ENCODE data around the gene CORO6. TPM values are rescaled to one million over a fixed set of nuclear protein-coding genes. Genes with fewer than 3 reads are reported as not detected.
A peak's percentile ranks its signal among the peaks of the same experiment; 100 is the strongest.

CORO6 gene
- total RNA-seq, 1 experiment from 2014 or later: 2.3 TPM

DNA sequence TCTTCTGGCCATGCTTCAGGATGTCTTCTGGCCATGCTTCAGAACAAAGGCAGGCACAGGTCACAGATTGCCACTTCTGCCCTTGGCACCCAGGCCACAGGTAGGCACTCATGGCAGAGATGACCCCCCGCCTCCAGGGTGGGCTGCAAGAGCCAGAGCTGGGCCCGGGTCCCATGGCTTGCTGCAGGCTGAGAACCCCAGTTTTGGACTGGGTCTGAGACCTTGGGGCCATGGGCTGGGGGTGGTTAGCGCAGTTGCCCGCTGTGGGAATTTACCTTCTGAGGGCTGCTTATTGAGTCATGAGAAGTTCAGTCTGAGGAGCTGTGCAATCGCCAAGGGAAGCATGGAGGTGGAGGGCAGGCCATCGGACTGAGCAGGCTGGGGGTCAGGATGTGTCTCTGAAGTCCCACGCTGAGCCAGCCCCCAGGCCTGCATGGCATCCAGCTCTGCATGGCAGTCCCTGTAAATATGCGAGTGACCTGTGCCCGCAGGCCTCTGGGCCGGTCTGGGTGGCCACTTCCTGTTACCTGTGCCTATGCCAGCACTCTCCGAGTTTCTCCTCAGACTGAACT, 28.1 kb downstream of the CORO6 start:
- peaks cover 0 to 3% of the 10 kb centered on the region in 2 experiments; a peak in 1 of 5 replicates for H3K9me3 Mint-ChIP-seq
- no peak overlapping the region for H3K18ac ChIP-seq (ENCODE audit: insufficient read length, low read depth, low read length)
- peaks cover 48 to 74% of the 10 kb centered on the region in 2 experiments for H3K4me1 Mint-ChIP-seq
- no peak overlapping the region for H2BK5ac ChIP-seq (ENCODE audit: insufficient read length, low read length)
- H3K9me3 ChIP-seq (ENCODE audit: control insufficient read depth, low read depth, low read length): no peaks in the 10 kb centered on the region
- H4K91ac ChIP-seq (ENCODE audit: insufficient read length, low read depth, low read length): no peak overlapping the region
- no peak overlapping the region for H4K5ac ChIP-seq (ENCODE audit: insufficient read length, low read depth, low read length)
- H2AFZ ChIP-seq (ENCODE audit: low read length): no peak overlapping the region
- no peak overlapping the region for H2BK120ac ChIP-seq (ENCODE audit: low read depth, low read length, poor library complexity, severe bottlenecking)
- no peak overlapping the region for H2BK15ac ChIP-seq (ENCODE audit: low read depth, low read length)
- peak overlapping the region; percentile 63 for H3K4me2 ChIP-seq (ENCODE audit: insufficient read depth, insufficient read length, low read length)
- no CpG with 5 or more reads among the region's 11 CpGs for WGBS (ENCODE audit: extremely low coverage, insufficient read length, low lambda C conversion rate)
- H3K56ac ChIP-seq (ENCODE audit: insufficient read length, low read depth, low read length): no peak overlapping the region
- peaks cover 0 to 4% (median 0%) of the 10 kb centered on the region in 3 experiments; a peak in 1 of 7 replicates for H3K36me3 Mint-ChIP-seq (ENCODE audit: insufficient read depth in 1 of 3, low read depth in 3 of 3)
- DNase-seq: no peak
- no peak overlapping the region for H3K4ac ChIP-seq (ENCODE audit: low read depth, low read length)
- no peak overlapping the region for H4K8ac ChIP-seq (replicated peaks; ENCODE audit: insufficient read length, low read depth, low read length)
- no peak overlapping the region for H2AK5ac ChIP-seq (ENCODE audit: insufficient read length, low read length)
- H3K9ac ChIP-seq (ENCODE audit: extremely low read depth, insufficient read length, low read length): no peak overlapping the region
- peak overlapping the region; percentile 78 to 88 for H3K4me3 Mint-ChIP-seq
- no peak overlapping the region for H3K27ac ChIP-seq (ENCODE audit: insufficient read length, low read depth, low read length)
- TF ChIP-seq, protein P1, sequence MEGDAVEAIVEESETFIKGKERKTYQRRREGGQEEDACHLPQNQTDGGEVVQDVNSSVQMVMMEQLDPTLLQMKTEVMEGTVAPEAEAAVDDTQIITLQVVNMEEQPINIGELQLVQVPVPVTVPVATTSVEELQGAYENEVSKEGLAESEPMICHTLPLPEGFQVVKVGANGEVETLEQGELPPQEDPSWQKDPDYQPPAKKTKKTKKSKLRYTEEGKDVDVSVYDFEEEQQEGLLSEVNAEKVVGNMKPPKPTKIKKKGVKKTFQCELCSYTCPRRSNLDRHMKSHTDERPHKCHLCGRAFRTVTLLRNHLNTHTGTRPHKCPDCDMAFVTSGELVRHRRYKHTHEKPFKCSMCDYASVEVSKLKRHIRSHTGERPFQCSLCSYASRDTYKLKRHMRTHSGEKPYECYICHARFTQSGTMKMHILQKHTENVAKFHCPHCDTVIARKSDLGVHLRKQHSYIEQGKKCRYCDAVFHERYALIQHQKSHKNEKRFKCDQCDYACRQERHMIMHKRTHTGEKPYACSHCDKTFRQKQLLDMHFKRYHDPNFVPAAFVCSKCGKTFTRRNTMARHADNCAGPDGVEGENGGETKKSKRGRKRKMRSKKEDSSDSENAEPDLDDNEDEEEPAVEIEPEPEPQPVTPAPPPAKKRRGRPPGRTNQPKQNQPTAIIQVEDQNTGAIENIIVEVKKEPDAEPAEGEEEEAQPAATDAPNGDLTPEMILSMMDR (conservative IDR thresholded peaks at IDR 0.05): no peak
- H3K27me3 Mint-ChIP-seq (ENCODE audit: low read depth): peaks cover 5% of the 10 kb centered on the region
- H3K23ac ChIP-seq (ENCODE audit: insufficient read length, low read depth, low read length): no peak overlapping the region
- no peaks in the 10 kb centered on the region for H3K27me3 ChIP-seq (ENCODE audit: insufficient read depth, low read length)
- no peak overlapping the region for H3T11ph ChIP-seq (ENCODE audit: low read length)
- no peak overlapping the region for H2BK20ac ChIP-seq (ENCODE audit: low read depth, low read length, poor library complexity, severe bottlenecking)
- no peaks in the 10 kb centered on the region for H4K20me1 ChIP-seq (ENCODE audit: control insufficient read depth, insufficient read depth, insufficient read length)
- no peaks in the 10 kb centered on the region; the same call in 1 of the 2 replicates for H3K79me2 ChIP-seq (ENCODE audit: insufficient read depth, low read length)
- H3K79me1 ChIP-seq (ENCODE audit: insufficient read depth, low read depth, low read length, poor library complexity, severe bottlenecking): no peaks in the 10 kb centered on the region
- H3K4me1 ChIP-seq (ENCODE audit: insufficient read depth, low read length): peaks cover 4% of the 10 kb centered on the region; the same call in 1 of the 2 replicates
- no peak overlapping the region for H2BK12ac ChIP-seq (ENCODE audit: insufficient read length, low read depth, low read length)
- no peak overlapping the region for H3K14ac ChIP-seq (ENCODE audit: insufficient read depth, low read length)
- H3K23me2 ChIP-seq (ENCODE audit: insufficient read length, low read depth, low read length, poor library complexity, severe bottlenecking): peaks cover 33% of the 10 kb centered on the region
- no peak overlapping the region for H3K27ac Mint-ChIP-seq
